PC-3 (cell line): Measurements from ENCODE around the gene HUNK. TPM values are rescaled to one million over a fixed set of nuclear protein-coding genes. Genes with fewer than 3 reads are reported as not detected.

Source experiments
- ATAC-seq: fragments of 200-7000 bp; cut with Tn5 transposase; 2 replicates; pipeline ENCODE4 v1.9.1; 2020; ENCODE audit warnings: mild to moderate bottlenecking, moderate library complexity
- BruUV-seq: library from RNA; stranded (reverse); fragments of 400-500 nt; replicated peaks from 2 replicates; lab custom pipeline; 2021; lab: Mats Ljungman, UMichigan
- CTCF ChIA-PET: fragments of 300-600 bp; sonication (Branson Sonifier 250); formaldehyde crosslinking; loops from one replicate; lab custom pipeline; 2022; ENCODE audit warnings: antibody characterized with exemption; lab: Charles Lee
- POLR2A ChIA-PET: fragments of 300-600 bp; sonication (Branson Sonifier 250); formaldehyde crosslinking; loops from one replicate; lab custom pipeline; 2022; ENCODE audit warnings: antibody characterized with exemption; ENCODE audit not compliant: unreplicated experiment; lab: Charles Lee
- DNase-seq: peaks from one replicate; pipeline ENCODE4 v3.0.0-alpha.2; 2015
- H2AFZ ChIP-seq: fragments of 300-600 bp; sonication (generic); 2 replicates; pipeline ENCODE4 v1.6.0; 2016; ENCODE audit warnings: antibody characterized with exemption, low read length
- H3F3A ChIP-seq: fragments of 300-600 bp; sonication (generic); one replicate; pipeline ENCODE4 v1.6.0; 2017; ENCODE audit warnings: antibody characterized with exemption, low read length, control low read depth, mild to moderate bottlenecking; ENCODE audit not compliant: unreplicated experiment
- H3K27ac ChIP-seq: fragments of 300-600 bp; sonication (generic); 2 replicates; pipeline ENCODE4 v1.5.1; 2016; ENCODE audit warnings: mild to moderate bottlenecking, low read length
- H3K27me3 ChIP-seq: fragments of 300-600 bp; sonication (generic); 2 replicates; pipeline ENCODE4 v1.6.1; 2016; ENCODE audit warnings: low read length, mixed read lengths
- H3K36me3 ChIP-seq: fragments of 300-600 bp; sonication (generic); 2 replicates; pipeline ENCODE4 v1.6.1; 2016; ENCODE audit warnings: low read depth, mixed run types, low read length, mixed read lengths
- H3K4me1 ChIP-seq: fragments of 300-600 bp; sonication (generic); 2 replicates; pipeline ENCODE4 v1.5.1; 2016; ENCODE audit warnings: low read length; ENCODE audit not compliant: insufficient read depth
- H3K4me2 ChIP-seq: fragments of 300-600 bp; sonication (generic); 2 replicates; pipeline ENCODE4 v1.6.0; 2016; ENCODE audit warnings: low read length
- H3K4me3 ChIP-seq: fragments of 300-600 bp; sonication (generic); 2 replicates; pipeline ENCODE4 v1.5.1; 2016; ENCODE audit warnings: mild to moderate bottlenecking, low read length, mixed read lengths
- H3K79me2 ChIP-seq: fragments of 300-600 bp; sonication (generic); 2 replicates; pipeline ENCODE4 v1.6.1; 2017; ENCODE audit warnings: low read length, mixed read lengths
- H3K9ac ChIP-seq: fragments of 300-600 bp; sonication (generic); 2 replicates; pipeline ENCODE4 v1.6.0; 2016; ENCODE audit warnings: mild to moderate bottlenecking, low read length
- H3K9me2 ChIP-seq: fragments of 300-600 bp; sonication (generic); replicated peaks from 2 replicates; pipeline ENCODE4 v1.6.1; 2016; ENCODE audit warnings: mixed run types, low read length, mixed read lengths
- H3K9me3 ChIP-seq: fragments of 300-600 bp; sonication (generic); 2 replicates; pipeline ENCODE4 v1.6.1; 2016; ENCODE audit warnings: low read length, mixed read lengths
- H4K20me1 ChIP-seq: fragments of 300-600 bp; sonication (generic); 2 replicates; pipeline ENCODE4 v1.6.1; 2016; ENCODE audit warnings: low read length, mixed read lengths
- EZH2 ChIP-seq: fragments of 300-600 bp; sonication (generic); IDR thresholded peaks from one replicate; pipeline ENCODE4 v1.6.1; 2017; ENCODE audit warnings: antibody characterized with exemption, mild to moderate bottlenecking, low read length; ENCODE audit not compliant: unreplicated experiment
- EZH2phosphoT487 ChIP-seq: fragments of 300-600 bp; sonication (generic); IDR thresholded peaks from 2 replicates; pipeline ENCODE4 v1.6.1; 2018; ENCODE audit warnings: mild to moderate bottlenecking, antibody characterized with exemption, low read length, borderline replicate concordance
- intact Hi-C: fragments of 100-400 bp; cut with micrococcal nuclease; formaldehyde crosslinking; loops from 2 replicates; pipeline ENCODE4 v1.9.0; 2023
- total RNA-seq: library from RNA; depleted of rRNA; stranded (reverse); fragments of >200 nt; gene quantifications from 2 replicates; pipeline ENCODE4 v1.2.3, GENCODE V29; 2014
- TF ChIP-seq, protein P1 (sequence below): fragments of 300-600 bp; sonication (generic); conservative IDR thresholded peaks from 2 replicates; pipeline ENCODE4 v1.5.1; 2017; ENCODE audit warnings: antibody characterized with exemption, low read depth, mild to moderate bottlenecking, low read length

The HUNK gene
- total RNA-seq, 1 experiment from 2014 or later: not detected

DNA sequence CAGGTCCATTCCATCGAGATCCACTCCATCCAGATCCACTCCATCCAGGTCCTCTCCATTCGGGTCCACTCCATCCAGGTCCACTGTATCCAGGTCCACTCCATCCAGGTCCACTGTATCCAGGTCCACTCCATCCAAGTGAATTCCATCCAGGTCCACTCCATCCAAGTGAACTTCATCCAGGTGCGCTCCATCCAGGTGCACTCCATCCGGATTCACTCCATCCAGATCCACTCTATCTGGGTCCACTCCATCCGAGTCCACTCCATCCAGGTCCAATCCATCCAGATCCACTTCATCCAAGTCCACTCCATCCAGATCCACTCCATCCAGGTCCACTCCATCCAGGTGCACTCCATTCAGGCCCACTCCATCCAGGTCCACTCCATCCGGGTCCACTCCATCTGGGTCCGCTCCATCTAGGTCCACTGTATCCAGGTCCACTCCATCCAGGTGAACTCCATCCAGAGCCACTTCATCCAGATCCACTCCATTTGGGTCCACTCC is 157.4 kb downstream of the HUNK start:
- no peak for TF ChIP-seq EZH2phosphoT487
- TF ChIP-seq, protein P1, sequence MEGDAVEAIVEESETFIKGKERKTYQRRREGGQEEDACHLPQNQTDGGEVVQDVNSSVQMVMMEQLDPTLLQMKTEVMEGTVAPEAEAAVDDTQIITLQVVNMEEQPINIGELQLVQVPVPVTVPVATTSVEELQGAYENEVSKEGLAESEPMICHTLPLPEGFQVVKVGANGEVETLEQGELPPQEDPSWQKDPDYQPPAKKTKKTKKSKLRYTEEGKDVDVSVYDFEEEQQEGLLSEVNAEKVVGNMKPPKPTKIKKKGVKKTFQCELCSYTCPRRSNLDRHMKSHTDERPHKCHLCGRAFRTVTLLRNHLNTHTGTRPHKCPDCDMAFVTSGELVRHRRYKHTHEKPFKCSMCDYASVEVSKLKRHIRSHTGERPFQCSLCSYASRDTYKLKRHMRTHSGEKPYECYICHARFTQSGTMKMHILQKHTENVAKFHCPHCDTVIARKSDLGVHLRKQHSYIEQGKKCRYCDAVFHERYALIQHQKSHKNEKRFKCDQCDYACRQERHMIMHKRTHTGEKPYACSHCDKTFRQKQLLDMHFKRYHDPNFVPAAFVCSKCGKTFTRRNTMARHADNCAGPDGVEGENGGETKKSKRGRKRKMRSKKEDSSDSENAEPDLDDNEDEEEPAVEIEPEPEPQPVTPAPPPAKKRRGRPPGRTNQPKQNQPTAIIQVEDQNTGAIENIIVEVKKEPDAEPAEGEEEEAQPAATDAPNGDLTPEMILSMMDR: no peak
- no peak for TF ChIP-seq EZH2
- ATAC-seq: no peak
- Histone ChIP-seq H3F3A (no peaks in the 10 kb centered on the region), H3K4me1 (no peaks in the 10 kb centered on the region), H3K27me3 (peaks cover 14% of the 10 kb centered on the region; the same call in 1 of the 2 replicates), H3K36me3 (no peaks in the 10 kb centered on the region), H3K79me2 (no peaks in the 10 kb centered on the region), H3K9ac (no peak overlapping the region), H3K4me2 (no peak overlapping the region), H3K4me3 (no peak overlapping the region), H2AFZ (no peak overlapping the region), H3K9me3 (no peaks in the 10 kb centered on the region), H3K9me2 (no peaks in the 10 kb centered on the region), H3K27ac (no peak overlapping the region), H4K20me1 (no peaks in the 10 kb centered on the region)
- DNase-seq: no peak
- intact Hi-C loops: no loop called here
- ChIA-PET POLR2A (no interaction called here), CTCF (no interaction called here)
- no TSS peak for BruUV-seq

DNA sequence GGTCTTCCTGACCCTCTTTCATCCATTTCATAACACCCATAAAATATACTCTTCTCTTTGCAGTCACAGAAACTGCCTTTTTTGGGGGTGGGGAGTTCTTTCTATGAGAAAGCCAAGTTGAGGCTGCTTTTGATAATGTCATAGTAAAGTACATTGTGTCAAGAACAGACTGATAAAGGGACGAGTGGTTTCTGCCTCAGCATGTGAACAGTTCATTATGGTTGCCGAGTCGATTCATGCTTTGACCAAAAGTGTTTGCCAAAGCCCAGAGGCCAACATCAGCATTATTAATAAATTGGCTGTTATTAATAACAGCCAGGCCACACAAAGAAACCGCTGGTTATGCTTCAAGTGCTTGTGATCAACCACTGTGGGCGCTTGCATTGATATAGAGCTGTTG is 162.0 kb downstream of the HUNK start:
- H3K27me3 ChIP-seq: peaks cover 20% of the 10 kb centered on the region
- H2AFZ ChIP-seq: no peak overlapping the region
- no peaks in the 10 kb centered on the region for H3K4me1 ChIP-seq
- no peak overlapping the region for H3K27ac ChIP-seq
- ChIA-PET POLR2A (no interaction called here), CTCF (no interaction called here)
- intact Hi-C loops: no loop called here
- no peaks in the 10 kb centered on the region for H4K20me1 ChIP-seq
- ATAC-seq (no peak), DNase-seq (no peak)
- H3K9me3 ChIP-seq: no peaks in the 10 kb centered on the region
- no peak for TF ChIP-seq EZH2phosphoT487
- TF ChIP-seq, protein P1: no peak
- TF ChIP-seq EZH2: no peak
- no peaks in the 10 kb centered on the region for H3K79me2 ChIP-seq
- H3K36me3 ChIP-seq: no peaks in the 10 kb centered on the region
- BruUV-seq: no TSS peak
- no peak overlapping the region for H3K9ac ChIP-seq
- H3K4me3 ChIP-seq: no peak overlapping the region
- no peak overlapping the region for H3K4me2 ChIP-seq
- no peaks in the 10 kb centered on the region for H3F3A ChIP-seq
- no peaks in the 10 kb centered on the region for H3K9me2 ChIP-seq

DNA sequence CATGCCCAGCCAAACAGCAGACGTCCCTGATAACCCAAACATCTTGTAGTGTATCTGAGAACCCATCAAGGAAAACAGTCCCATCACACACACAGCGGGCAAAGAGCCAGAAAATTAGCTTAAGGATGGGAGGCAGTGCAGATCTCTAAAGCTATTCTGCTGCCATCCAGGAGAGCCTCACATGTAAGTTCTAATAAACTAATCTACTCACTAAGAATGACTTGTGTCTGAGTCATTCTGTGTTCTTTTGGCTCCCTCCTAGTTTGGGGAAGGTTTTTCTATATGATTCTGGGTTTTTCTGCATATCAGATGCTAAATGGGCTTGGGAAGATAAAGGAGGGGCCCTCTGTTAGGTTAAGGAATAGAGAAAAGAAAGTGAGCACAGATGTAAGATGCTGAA is 162.8 kb downstream of the HUNK start:
- intact Hi-C loops: no loop called here
- ChIA-PET CTCF (no interaction called here), POLR2A (no interaction called here)
- Histone ChIP-seq H4K20me1 (no peaks in the 10 kb centered on the region), H3K27ac (no peak overlapping the region), H3F3A (no peaks in the 10 kb centered on the region), H3K36me3 (no peaks in the 10 kb centered on the region), H3K4me2 (no peak overlapping the region), H3K79me2 (no peaks in the 10 kb centered on the region), H3K27me3 (peaks cover 20% of the 10 kb centered on the region), H3K4me3 (no peak overlapping the region), H3K9ac (no peak overlapping the region), H3K4me1 (no peaks in the 10 kb centered on the region), H3K9me2 (no peaks in the 10 kb centered on the region), H3K9me3 (no peaks in the 10 kb centered on the region), H2AFZ (no peak overlapping the region)
- DNase-seq (no peak), ATAC-seq (no peak)
- no peak for TF ChIP-seq EZH2phosphoT487
- TF ChIP-seq EZH2: no peak
- TF ChIP-seq, protein P1: no peak
- no TSS peak for BruUV-seq
